Peyer's patch (tissue), 4 donors: ENCODE measurements around the gene CSAD. TPM values are rescaled to one million over a fixed set of nuclear protein-coding genes. Genes with fewer than 3 reads are reported as not detected.

Source experiments
- DNase-seq, 3 donors: peaks; one replicate each; pipeline ENCODE4 v3.0.0-alpha.2; 2017 to 2019
- H3K27ac ChIP-seq, 4 donors: fragments of 200-600 bp; sonication (generic); one replicate each; pipeline ENCODE4 v1.5.1; 2016 to 2019
- H3K27me3 ChIP-seq, 2 donors: fragments of 200-600 bp; sonication (generic); one replicate each; pipeline ENCODE4 v1.5.1; 2019
- H3K36me3 ChIP-seq, 3 donors: fragments of 200-600 bp; sonication (generic); one replicate each; pipeline ENCODE4 v1.5.1; 2016 to 2019
- H3K4me1 ChIP-seq, 4 donors: fragments of 200-600 bp; sonication (generic); one replicate each; pipeline ENCODE4 v1.5.1; 2016 to 2019
- H3K4me3 ChIP-seq, 4 donors: fragments of 200-600 bp; sonication (generic); 1 replicate in 3 of 4; 2 replicates in 1 of 4; pipeline ENCODE4 v1.5.1; 2016 to 2019; ENCODE audit warnings: mild to moderate bottlenecking in 1 of 4
- H3K9me3 ChIP-seq, 4 donors: fragments of 200-600 bp; sonication (generic); one replicate each; pipeline ENCODE4 v1.5.1; 2016 to 2019; ENCODE audit warnings: mild to moderate bottlenecking in 1 of 4
- POLR2A ChIP-seq, 2 donors: fragments of 450-650 bp; IDR thresholded peaks; one replicate each; pipeline ENCODE4 v1.5.1; 2017; ENCODE audit warnings: antibody characterized with exemption in 2 of 2, mild to moderate bottlenecking in 2 of 2, moderate library complexity in 2 of 2
- total RNA-seq, 4 donors: library from RNA; depleted of rRNA; stranded (reverse); fragments of >200 nt; gene quantifications; one replicate each; pipeline ENCODE4 v1.1.0, GENCODE V29; 2016
- TF ChIP-seq, protein P1 (sequence below), 6 experiments: fragments of 450-650 bp in 4 of 6; fragments of 200-600 bp in 2 of 6; sonication (generic) in 1 of 6; IDR thresholded peaks; one replicate each; pipeline ENCODE4 v1.5.1; 2017 to 2019; ENCODE audit warnings: antibody characterized with exemption in 6 of 6, mild to moderate bottlenecking in 3 of 6, moderate library complexity in 1 of 6

The CSAD gene
- total RNA-seq, 4 donors from 2014 or later, result 36.1 to 154 (median 109) TPM

DNA sequence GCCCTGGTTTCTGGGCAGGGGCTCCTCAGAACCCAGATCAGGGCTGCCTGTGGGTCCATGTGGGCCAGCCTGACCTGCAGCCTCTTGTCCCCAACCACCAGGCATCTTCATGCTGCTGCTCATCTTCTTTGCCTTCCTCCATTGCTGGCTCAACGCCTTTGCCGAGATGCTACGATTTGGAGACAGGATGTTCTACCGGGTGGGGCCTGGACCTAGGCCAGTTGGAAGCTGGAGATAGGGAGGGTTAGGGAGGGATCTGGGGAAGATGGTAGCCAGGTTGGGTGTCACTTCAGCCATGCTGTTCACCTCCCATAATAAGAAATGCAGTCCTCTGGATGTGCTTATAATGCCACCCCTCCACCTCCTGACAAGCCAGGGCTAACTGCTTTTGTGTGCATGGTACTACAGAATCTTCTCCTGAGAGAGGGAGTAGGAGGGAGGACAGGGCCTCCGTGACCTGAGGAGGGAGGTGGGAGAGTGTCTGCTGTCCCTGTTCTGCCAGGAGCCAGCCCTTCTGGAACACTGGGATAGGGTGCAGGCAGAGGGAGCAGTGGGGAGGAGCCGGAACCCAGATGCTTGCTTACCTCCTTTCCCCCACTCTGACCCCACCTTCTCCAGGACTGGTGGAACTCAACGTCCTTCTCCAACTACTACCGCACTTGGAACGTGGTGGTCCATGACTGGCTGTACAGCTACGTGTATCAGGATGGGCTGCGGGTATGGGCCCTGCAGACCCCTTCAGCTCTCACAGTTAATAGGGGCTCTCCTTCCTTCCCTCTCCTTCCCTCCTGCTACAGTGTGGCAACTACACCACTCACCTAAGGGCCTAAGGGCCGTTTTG lies 59.8 kb downstream of the CSAD start:
- TF ChIP-seq, protein P1, sequence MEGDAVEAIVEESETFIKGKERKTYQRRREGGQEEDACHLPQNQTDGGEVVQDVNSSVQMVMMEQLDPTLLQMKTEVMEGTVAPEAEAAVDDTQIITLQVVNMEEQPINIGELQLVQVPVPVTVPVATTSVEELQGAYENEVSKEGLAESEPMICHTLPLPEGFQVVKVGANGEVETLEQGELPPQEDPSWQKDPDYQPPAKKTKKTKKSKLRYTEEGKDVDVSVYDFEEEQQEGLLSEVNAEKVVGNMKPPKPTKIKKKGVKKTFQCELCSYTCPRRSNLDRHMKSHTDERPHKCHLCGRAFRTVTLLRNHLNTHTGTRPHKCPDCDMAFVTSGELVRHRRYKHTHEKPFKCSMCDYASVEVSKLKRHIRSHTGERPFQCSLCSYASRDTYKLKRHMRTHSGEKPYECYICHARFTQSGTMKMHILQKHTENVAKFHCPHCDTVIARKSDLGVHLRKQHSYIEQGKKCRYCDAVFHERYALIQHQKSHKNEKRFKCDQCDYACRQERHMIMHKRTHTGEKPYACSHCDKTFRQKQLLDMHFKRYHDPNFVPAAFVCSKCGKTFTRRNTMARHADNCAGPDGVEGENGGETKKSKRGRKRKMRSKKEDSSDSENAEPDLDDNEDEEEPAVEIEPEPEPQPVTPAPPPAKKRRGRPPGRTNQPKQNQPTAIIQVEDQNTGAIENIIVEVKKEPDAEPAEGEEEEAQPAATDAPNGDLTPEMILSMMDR (IDR thresholded peaks at IDR 0.05), result no peak
- no peak for TF ChIP-seq POLR2A (IDR thresholded peaks at IDR 0.05)
- Histone ChIP-seq H3K4me1 (no peaks in the 10 kb centered on the region), H3K27me3 (no peaks in the 10 kb centered on the region), H3K36me3 (no peaks in the 10 kb centered on the region), H3K4me3 (no peak overlapping the region), H3K9me3 (no peaks in the 10 kb centered on the region), H3K27ac (no peak overlapping the region)
- DNase-seq, result no peak

DNA sequence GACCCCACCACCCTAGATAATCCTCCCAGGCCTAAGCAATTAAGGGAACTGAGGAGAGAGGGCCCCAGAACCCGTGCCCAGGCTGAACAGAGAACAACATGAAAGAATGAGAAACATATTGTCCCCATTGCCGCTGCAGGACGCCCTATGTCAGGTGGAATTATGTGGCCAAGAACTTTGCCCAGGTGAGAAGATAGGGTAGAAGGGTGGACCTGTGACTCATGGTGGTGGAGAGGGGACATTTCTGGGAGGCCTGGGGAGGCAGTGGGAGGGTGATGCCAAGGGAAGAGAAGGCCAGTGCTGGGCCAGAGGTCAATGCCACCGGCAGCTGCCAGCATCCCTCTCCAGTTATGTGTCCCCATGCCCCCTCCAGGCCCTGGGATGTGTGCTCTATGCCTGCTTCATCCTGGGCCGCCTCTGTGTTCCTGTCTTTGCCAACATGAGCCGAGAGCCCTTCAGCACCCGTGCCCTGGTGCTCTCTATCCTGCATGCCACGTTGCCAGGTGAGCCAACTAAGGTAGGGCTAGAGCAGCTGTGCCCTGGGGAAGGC lies 61.9 kb downstream of the CSAD start:
- TF ChIP-seq POLR2A (IDR thresholded peaks at IDR 0.05), result no peak
- TF ChIP-seq, protein P1 (IDR thresholded peaks at IDR 0.05), result no peak
- no peaks in the 10 kb centered on the region for H3K27me3 ChIP-seq
- DNase-seq, result peak in 1 of 3 donors; percentile 58

DNA sequence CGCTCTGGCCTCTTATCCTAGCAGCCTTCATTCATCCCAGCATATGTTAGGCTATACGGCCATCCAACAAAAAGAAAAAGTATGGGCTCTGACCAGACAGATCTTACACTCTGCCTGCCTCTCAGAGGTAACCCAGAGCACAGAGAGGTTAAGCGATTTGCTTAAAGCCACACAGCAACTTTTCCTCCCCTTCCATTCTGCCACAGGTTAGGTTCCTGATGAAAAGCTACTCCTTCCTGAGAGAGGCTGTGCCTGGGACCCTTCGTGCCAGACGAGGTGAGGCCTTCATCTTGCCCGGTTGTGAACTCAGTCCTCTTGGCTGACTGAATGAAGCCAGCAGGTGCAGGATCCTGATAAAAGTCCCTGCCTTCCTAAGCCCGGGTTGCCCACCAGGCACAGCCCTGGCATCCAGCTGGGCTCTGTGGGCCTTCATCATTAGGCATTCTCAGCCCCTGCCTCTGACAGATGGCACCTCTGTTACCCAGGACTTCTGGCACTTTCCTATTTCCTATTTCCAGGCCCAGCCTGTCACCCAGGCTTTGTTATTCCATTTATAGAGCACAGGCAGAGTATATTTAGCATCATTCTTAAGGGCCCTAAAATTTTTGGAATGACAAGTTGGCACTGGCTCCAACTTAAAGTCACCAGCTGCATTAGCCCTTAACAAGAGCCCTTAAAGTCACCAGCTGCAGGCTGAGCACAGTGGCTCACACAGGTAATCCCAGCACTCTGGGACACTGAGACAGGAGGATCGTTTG lies 64.7 kb downstream of the CSAD start:
- H3K36me3 ChIP-seq, result no peaks in the 10 kb centered on the region
- H3K4me3 ChIP-seq, result no peak overlapping the region
- H3K27me3 ChIP-seq, result no peaks in the 10 kb centered on the region
- TF ChIP-seq POLR2A (IDR thresholded peaks at IDR 0.05), result no peak
- TF ChIP-seq, protein P1 (IDR thresholded peaks at IDR 0.05), result no peak
- DNase-seq, result no peak
- H3K27ac ChIP-seq, result no peak overlapping the region
- no peaks in the 10 kb centered on the region for H3K9me3 ChIP-seq
- no peaks in the 10 kb centered on the region for H3K4me1 ChIP-seq

More for the DNA sequence above, 61.9 kb downstream of the CSAD start:
- Histone ChIP-seq H3K4me3 (no peak overlapping the region), H3K27ac (peak overlapping the region in 1 of 4 donors; percentile 25), H3K36me3 (no peaks in the 10 kb centered on the region), H3K9me3 (no peaks in the 10 kb centered on the region), H3K4me1 (no peaks in the 10 kb centered on the region)

DNA sequence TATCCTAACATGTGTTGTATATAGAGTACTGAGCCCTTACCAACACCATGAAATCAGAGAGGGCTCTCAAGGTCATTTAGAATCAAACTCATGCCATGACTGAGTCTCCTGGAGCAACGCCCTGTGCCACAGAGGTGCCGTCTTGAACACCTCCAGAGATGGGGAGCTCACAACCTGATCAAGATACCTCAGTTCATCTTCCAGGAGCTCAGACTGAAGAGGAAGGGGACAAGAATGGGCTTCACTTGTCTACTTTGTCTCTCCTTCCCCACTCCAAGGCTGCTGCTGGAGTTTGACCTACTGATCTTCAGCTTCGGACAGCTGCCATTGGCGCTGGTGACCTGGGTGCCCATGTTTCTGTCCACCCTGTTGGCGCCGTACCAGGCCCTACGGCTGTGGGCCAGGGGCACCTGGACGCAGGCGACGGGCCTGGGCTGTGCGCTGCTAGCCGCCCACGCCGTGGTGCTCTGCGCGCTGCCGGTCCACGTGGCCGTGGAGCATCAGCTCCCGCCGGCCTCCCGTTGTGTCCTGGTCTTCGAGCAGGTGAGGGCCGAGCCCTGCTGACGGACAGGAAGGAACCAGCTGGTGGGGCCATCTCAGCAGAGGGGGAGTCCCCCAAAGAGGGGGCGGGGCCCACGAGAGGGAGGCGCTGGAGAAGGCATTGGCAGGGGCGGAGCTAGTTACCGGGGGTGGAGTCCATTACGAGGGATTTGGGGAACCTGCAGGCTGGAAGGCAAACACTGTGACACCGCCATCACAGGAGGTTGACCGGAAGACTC lies 65.4 kb downstream of the CSAD start:
- H3K4me1 ChIP-seq, result no peaks in the 10 kb centered on the region
- TF ChIP-seq, protein P1 (IDR thresholded peaks at IDR 0.05), result no peak
- no peak for TF ChIP-seq POLR2A (IDR thresholded peaks at IDR 0.05)
- no peak overlapping the region for H3K27ac ChIP-seq
- DNase-seq, result no peak
- no peak overlapping the region for H3K4me3 ChIP-seq
- H3K36me3 ChIP-seq, result no peaks in the 10 kb centered on the region
- no peaks in the 10 kb centered on the region for H3K9me3 ChIP-seq
- no peaks in the 10 kb centered on the region for H3K27me3 ChIP-seq

DNA sequence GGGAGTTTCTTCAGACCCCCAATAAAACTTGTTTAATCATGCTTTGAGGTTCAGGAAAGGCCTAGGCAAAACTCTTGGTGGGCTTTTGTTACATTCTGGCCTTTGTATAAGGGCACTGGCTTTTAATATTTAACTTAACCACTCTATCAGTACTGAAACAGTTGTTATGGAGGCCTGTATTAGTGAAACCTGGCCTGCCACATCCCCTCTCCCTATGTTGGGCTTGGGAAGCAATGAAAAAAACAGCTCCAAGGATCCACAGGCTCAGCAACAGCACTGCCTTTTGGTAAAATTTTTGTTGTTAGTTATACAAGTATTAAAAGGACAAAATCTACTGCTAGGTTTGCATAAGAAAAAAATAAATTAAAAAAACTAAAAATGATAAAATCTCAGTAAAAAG lies 66.8 kb downstream of the CSAD start:
- Histone ChIP-seq H3K9me3 (no peaks in the 10 kb centered on the region), H3K36me3 (no peaks in the 10 kb centered on the region), H3K27ac (no peak overlapping the region), H3K4me3 (no peak overlapping the region), H3K27me3 (no peaks in the 10 kb centered on the region), H3K4me1 (no peaks in the 10 kb centered on the region)
- DNase-seq, result no peak
- TF ChIP-seq POLR2A (IDR thresholded peaks at IDR 0.05), result no peak
- TF ChIP-seq, protein P1 (IDR thresholded peaks at IDR 0.05), result no peak
